Activated B cell treated with CpG ODN at 0.5 μM for 24 hours (primary cell): ENCODE data around the gene BATF3. TPM values are rescaled to one million over a fixed set of nuclear protein-coding genes. Genes with fewer than 3 reads are reported as not detected.

Experiments
- ATAC-seq: fragments of 200-7000 bp; cut with Tn5 transposase; one replicate; pipeline ENCODE4 v1.10.0; 2021; ENCODE audit warnings: low read depth, mild to moderate bottlenecking, moderate library complexity
- CTCF ChIA-PET: fragments of 350-600 bp; sonication (Branson Sonifier 250); formaldehyde crosslinking; loops from one replicate; lab custom pipeline; 2021; ENCODE audit warnings: antibody characterized with exemption; lab: Charles Lee
- POLR2A ChIA-PET: fragments of 350-600 bp; sonication (Branson Sonifier 250); formaldehyde crosslinking; loops from one replicate; lab custom pipeline; 2021; ENCODE audit warnings: antibody characterized with exemption; lab: Charles Lee
- DNase-seq: peaks from one replicate; pipeline ENCODE4 v3.0.0; 2022
- H3K27ac Mint-ChIP-seq: one replicate; pipeline ENCODE4 v1.8.0; 2020; ENCODE audit warnings: mixed read lengths
- H3K27me3 Mint-ChIP-seq: one replicate; pipeline ENCODE4 v1.8.0; 2021; ENCODE audit warnings: mixed read lengths
- H3K36me3 Mint-ChIP-seq: one replicate; pipeline ENCODE4 v1.8.0; 2021; ENCODE audit warnings: low read depth, mixed read lengths
- H3K4me1 Mint-ChIP-seq: one replicate; pipeline ENCODE4 v1.8.0; 2021; ENCODE audit warnings: mixed read lengths
- H3K4me3 Mint-ChIP-seq: one replicate; pipeline ENCODE4 v1.8.0; 2020; ENCODE audit warnings: mild to moderate bottlenecking, mixed read lengths
- H3K9me3 Mint-ChIP-seq: one replicate; pipeline ENCODE4 v1.8.0; 2020; ENCODE audit warnings: mixed read lengths
- intact Hi-C: fragments of 100-400 bp; cut with micrococcal nuclease; formaldehyde crosslinking; loops from one replicate; pipeline ENCODE4 v1.15.1; 2024
- total RNA-seq: library from RNA; stranded (reverse); gene quantifications from 2 replicates; pipeline ENCODE4 v1.2.3, GENCODE V29; 2022
- TF ChIP-seq, protein P1 (sequence below): fragments of 200-600 bp; IDR thresholded peaks from one replicate; pipeline ENCODE4 v1.8.0; 2022; ENCODE audit warnings: antibody characterized with exemption, mild to moderate bottlenecking

Gene BATF3
- total RNA-seq, 1 donor from 2014 or later: 23.5 TPM

DNA sequence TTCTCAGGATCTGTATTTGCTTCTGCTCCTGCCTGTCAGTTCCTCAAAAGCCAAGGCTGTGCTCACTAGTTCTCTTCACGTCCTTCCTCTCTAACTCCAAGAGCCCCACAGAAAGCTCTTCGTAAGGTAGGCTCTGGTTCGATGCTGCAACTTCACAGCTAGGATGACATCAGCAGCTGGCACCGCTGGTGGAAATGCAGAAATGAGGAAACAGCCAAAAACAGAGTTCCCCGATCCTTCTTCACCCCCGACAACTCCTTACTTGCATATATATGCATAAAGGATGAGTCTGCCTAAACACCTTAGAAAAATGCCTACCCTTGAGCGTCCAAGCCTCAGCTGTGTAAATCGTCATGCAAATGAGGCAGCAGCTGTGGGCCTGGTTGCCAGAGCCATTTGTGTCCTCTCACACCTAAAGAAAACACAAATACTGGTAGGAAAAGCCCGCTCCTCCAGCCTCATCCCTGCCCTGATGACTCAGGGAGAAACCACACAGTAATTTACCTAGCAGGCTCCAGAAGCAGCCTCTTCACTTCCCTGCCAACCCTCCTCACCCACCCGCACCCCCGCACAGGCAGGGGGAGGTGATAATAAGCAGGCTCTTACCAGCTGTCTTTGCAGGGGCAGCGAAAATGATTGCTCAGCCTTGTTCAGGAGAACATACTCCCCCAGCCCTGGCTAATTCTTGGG lies 28.2 kb downstream of the BATF3 start:
- Mint-ChIP-seq H3K27me3 (peaks cover 4% of the 10 kb centered on the region), H3K9me3 (no peaks in the 10 kb centered on the region), H3K36me3 (no peaks in the 10 kb centered on the region), H3K4me1 (peaks cover 22% of the 10 kb centered on the region), H3K27ac (no peak overlapping the region), H3K4me3 (peak overlapping the region; percentile 12)
- intact Hi-C loops: no loop called here
- DNase-seq (no peak), ATAC-seq (peak; percentile 68)
- ChIA-PET POLR2A (interaction anchor here (0.5 to 2.0 kb wide), 4 partner anchors 13 to 187 kb away, joined by 3 to 8 read pairs (median 6); partner anchors contain the start of genes ATF3, FLVCR1, NSL1 and TATDN3), CTCF (interaction anchor here (0.8 to 2.4 kb wide), 4 partner anchors 111 to 216 kb away, joined by 3 to 12 read pairs (median 4); partner anchors contain the start of gene NSL1)
- TF ChIP-seq, protein P1, sequence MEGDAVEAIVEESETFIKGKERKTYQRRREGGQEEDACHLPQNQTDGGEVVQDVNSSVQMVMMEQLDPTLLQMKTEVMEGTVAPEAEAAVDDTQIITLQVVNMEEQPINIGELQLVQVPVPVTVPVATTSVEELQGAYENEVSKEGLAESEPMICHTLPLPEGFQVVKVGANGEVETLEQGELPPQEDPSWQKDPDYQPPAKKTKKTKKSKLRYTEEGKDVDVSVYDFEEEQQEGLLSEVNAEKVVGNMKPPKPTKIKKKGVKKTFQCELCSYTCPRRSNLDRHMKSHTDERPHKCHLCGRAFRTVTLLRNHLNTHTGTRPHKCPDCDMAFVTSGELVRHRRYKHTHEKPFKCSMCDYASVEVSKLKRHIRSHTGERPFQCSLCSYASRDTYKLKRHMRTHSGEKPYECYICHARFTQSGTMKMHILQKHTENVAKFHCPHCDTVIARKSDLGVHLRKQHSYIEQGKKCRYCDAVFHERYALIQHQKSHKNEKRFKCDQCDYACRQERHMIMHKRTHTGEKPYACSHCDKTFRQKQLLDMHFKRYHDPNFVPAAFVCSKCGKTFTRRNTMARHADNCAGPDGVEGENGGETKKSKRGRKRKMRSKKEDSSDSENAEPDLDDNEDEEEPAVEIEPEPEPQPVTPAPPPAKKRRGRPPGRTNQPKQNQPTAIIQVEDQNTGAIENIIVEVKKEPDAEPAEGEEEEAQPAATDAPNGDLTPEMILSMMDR: no peak

DNA sequence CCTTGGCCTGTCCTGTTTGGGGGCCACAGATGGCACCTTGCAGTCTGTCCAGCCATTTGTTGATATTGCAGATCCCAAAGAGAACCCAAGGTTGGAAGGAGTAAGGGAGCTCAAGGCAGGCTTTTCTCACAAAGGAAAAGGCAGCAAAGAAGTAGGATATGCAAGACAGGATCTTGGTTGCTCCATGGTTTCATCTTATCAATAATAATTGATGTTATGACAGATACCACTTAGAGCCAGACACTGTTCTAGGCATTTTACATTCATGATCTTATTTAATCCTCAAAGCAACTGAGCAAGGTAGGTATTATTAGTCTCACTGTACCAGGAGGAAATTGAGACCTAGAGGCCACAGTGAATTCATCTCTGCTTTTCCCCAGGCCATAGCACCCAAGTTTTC lies 28.8 kb downstream of the BATF3 start:
- Mint-ChIP-seq H3K36me3 (no peaks in the 10 kb centered on the region), H3K4me3 (peak overlapping the region; percentile 12), H3K4me1 (peaks cover 22% of the 10 kb centered on the region), H3K27ac (no peak overlapping the region), H3K27me3 (peaks cover 4% of the 10 kb centered on the region), H3K9me3 (no peaks in the 10 kb centered on the region)
- DNase-seq (no peak), ATAC-seq (no peak)
- ChIA-PET CTCF (interaction anchor here (0.8 to 2.4 kb wide), 4 partner anchors 111 to 215 kb away, joined by 3 to 12 read pairs (median 4); partner anchors contain the start of gene NSL1), POLR2A (interaction anchor here (1.2 to 2.0 kb wide), 2 partner anchors 63 to 121 kb away, joined by 8 read pairs; partner anchors contain the start of genes ATF3, NSL1 and TATDN3)
- TF ChIP-seq, protein P1: no peak
- intact Hi-C loops: no loop called here

DNA sequence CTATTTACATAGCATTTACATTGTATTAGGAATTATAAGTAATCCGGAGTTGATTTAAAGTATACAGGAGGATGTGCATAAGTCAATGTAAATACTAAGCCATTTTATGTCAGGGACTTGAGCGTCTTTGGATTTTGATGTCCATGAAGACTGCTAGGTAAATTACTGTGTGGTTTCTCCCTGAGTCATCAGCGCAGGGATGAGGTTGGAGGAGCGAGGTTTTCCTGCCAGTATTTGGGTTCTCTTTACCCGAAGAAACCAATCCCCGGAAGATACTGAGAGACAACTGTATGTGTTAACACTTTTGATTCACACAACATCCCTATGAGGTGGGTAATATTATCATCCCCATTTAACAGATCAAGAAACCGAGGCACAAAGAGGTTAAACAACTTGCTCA lies 29.3 kb downstream of the BATF3 start:
- no peak overlapping the region for H3K27ac Mint-ChIP-seq
- no peak for DNase-seq
- no peak overlapping the region for H3K4me3 Mint-ChIP-seq
- POLR2A ChIA-PET: interaction anchor here (0.5 kb wide), 1 partner anchor 84 kb away, joined by 4 read pairs; no protein-coding TSS in a partner anchor
- peaks cover 27% of the 10 kb centered on the region for H3K4me1 Mint-ChIP-seq
- no peaks in the 10 kb centered on the region for H3K9me3 Mint-ChIP-seq
- intact Hi-C loops: no loop called here
- H3K36me3 Mint-ChIP-seq: no peaks in the 10 kb centered on the region
- CTCF ChIA-PET: interaction anchor here (1.0 to 2.4 kb wide), 3 partner anchors 112 to 193 kb away, joined by 3 to 12 read pairs (median 6); partner anchors contain the start of gene NSL1
- no peak for ATAC-seq
- TF ChIP-seq, protein P1: no peak
- H3K27me3 Mint-ChIP-seq: peaks cover 4% of the 10 kb centered on the region

DNA sequence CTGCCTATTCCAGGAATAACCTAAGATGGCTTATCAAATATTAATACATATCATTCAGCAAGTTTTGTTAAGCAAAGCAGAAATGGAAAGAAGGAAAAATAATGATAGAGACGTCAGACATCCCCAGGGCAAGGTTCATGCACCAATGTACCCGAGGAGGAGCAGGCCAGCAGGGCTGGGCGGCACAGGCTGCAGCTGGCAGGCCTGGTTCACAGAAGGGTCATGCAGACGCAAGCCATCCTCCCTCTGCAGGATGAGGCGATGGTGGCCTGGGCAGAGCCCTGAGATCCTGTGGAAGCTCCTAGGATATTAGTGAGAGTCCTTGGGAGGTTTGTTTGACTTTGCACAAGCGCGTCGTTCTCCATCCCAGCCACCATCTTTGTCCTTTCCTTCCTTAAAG lies 30.0 kb downstream of the BATF3 start:
- Mint-ChIP-seq H3K36me3 (no peaks in the 10 kb centered on the region), H3K4me1 (peaks cover 27% of the 10 kb centered on the region), H3K27me3 (peaks cover under 1% of the 10 kb centered on the region), H3K4me3 (no peak overlapping the region), H3K9me3 (no peaks in the 10 kb centered on the region), H3K27ac (no peak overlapping the region)
- POLR2A ChIA-PET: interaction anchor here (0.5 kb wide), 1 partner anchor 85 kb away, joined by 4 read pairs; no protein-coding TSS in a partner anchor
- ATAC-seq: no peak
- TF ChIP-seq, protein P1: no peak
- no peak for DNase-seq
- intact Hi-C loops: no loop called here
- CTCF ChIA-PET: no interaction called here

DNA sequence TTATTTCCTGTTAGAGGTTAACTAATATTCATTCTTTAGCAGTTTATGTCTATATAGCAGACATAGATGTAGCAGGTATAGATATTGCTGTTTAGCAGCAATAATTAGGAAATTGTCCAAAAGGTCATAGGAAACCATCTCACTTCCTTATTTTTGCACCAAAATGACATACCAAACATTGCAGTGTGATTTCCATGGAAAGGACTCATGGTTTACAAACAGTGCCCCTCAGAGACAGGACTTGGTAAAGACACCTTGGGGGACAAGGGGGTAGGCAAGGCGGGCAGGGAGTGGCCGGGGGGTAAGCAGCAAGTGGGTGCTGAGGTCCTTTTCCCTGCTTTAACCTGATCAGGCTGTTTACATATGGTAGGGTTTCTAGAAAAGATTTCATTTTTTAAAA lies 30.5 kb downstream of the BATF3 start:
- ATAC-seq: no peak
- H3K27ac Mint-ChIP-seq: no peak overlapping the region
- POLR2A ChIA-PET: no interaction called here
- no peaks in the 10 kb centered on the region for H3K9me3 Mint-ChIP-seq
- H3K4me1 Mint-ChIP-seq: peaks cover 27% of the 10 kb centered on the region
- TF ChIP-seq, protein P1: no peak
- H3K27me3 Mint-ChIP-seq: no peaks in the 10 kb centered on the region
- CTCF ChIA-PET: interaction anchor here (3.0 kb wide), 1 partner anchor 113 kb away, joined by 16 read pairs; no protein-coding TSS in a partner anchor
- no peaks in the 10 kb centered on the region for H3K36me3 Mint-ChIP-seq
- no peak for DNase-seq
- H3K4me3 Mint-ChIP-seq: no peak overlapping the region
- intact Hi-C loops: no loop called here
